Stimulated activated naive CD8-positive, alpha-beta T cell treated with anti-CD3 and anti-CD28 coated beads, Interleukin-15, Interleukin-2, amounts not matched to agents 100 ng/mL and 50 ng/mL, for 24 hours (primary cell): Measurements from ENCODE around the gene TTC28.

Experiments used
- H3K27ac Mint-ChIP-seq: one replicate; pipeline ENCODE4 v1.8.0; 2021; ENCODE audit warnings: mild to moderate bottlenecking, mixed read lengths
- H3K27me3 Mint-ChIP-seq: one replicate; pipeline ENCODE4 v1.8.0; 2021; ENCODE audit warnings: mixed read lengths
- H3K36me3 Mint-ChIP-seq: one replicate; pipeline ENCODE4 v1.8.0; 2021; ENCODE audit warnings: low read depth, mixed read lengths
- H3K4me1 Mint-ChIP-seq: one replicate; pipeline ENCODE4 v1.8.0; 2021; ENCODE audit warnings: low read depth, mixed read lengths
- H3K4me3 Mint-ChIP-seq: one replicate; pipeline ENCODE4 v1.8.0; 2021; ENCODE audit warnings: mild to moderate bottlenecking, mixed read lengths
- H3K9me3 Mint-ChIP-seq: one replicate; pipeline ENCODE4 v1.8.0; 2021; ENCODE audit warnings: mixed read lengths

The TTC28 gene

DNA sequence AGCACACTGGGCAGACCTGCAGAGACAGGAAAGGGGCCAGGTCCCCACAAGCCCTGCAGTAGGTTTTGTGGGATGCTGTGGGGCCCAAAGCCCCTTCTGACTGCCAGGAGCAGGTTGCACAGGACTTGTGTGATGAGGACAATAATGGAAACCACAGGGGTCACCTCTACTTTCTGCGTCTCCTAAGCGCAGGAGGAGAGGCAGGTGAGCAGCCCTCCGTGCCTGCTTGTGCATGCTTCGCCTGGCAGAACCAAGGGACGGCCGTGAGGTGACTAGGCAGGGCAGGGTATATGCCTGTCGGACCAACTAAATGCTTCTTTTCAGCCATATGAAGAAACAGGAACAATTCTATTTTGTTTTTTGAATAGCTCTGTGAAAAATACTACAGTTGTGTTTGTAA lies 682.7 kb downstream of the TTC28 start:
- Mint-ChIP-seq H3K27me3 (no peaks in the 10 kb centered on the region), H3K4me1 (no peaks in the 10 kb centered on the region), H3K4me3 (no peak overlapping the region), H3K36me3 (no peaks in the 10 kb centered on the region), H3K9me3 (no peaks in the 10 kb centered on the region), H3K27ac (no peak overlapping the region)

DNA sequence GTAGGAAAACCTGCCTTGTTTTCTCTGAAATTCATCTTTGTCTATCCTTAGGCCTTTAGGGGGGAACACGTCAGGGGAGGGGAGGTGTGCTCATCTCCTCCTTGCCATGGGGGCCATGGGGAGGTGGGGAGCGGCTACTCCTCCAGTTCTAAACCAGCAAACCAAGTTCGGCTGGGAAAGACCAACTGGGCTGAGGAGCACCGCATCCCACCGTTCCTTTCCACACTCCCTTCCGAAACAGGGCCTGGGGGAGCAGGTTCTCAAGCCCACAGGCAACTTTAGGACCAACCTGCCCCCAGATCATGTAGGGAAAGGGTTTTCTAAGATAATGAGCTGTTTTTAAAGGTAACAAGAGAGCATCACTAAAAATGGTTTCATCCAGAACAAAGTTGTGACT lies 683.1 kb downstream of the TTC28 start:
- H3K4me1 Mint-ChIP-seq = no peaks in the 10 kb centered on the region
- no peaks in the 10 kb centered on the region for H3K9me3 Mint-ChIP-seq
- no peaks in the 10 kb centered on the region for H3K36me3 Mint-ChIP-seq
- H3K27ac Mint-ChIP-seq = no peak overlapping the region
- no peaks in the 10 kb centered on the region for H3K27me3 Mint-ChIP-seq
- no peak overlapping the region for H3K4me3 Mint-ChIP-seq

DNA sequence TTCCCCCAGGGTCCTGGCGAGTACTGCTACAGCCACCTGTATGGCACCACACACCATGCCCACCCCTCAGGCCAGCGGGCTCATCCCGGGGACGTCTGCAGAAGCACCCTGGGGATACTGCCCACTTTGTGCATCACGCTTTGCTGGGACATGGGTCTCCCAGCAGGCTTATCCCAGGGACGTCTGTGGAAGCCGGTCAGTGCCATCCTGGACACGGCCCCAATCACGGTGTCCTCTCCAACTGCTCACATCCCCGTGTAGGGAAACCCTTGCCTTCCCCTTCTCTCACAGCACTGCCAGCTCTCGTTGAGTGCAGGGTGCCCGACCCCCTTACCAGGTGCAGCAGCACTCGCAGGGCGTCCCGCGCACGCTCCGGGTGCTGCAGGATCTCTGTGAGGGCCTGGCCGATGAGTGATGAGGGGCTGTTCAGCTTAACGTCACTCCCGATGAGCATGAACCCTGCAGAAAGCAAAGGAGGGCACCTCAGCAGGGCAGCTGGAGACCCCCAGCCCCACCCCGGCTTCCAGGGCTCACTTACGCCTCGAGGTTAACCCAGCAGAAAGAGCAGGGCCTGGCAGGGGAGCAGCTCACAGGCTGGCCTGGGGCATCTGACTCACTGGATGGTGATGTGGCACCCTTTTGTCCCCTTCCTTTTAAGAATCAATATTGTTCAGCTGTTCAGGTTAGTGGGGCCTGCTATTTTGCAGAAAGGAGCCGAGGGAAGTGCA lies 683.7 kb downstream of the TTC28 start:
- no peaks in the 10 kb centered on the region for H3K9me3 Mint-ChIP-seq
- no peak overlapping the region for H3K27ac Mint-ChIP-seq
- no peaks in the 10 kb centered on the region for H3K4me1 Mint-ChIP-seq
- H3K4me3 Mint-ChIP-seq = no peak overlapping the region
- H3K36me3 Mint-ChIP-seq = no peaks in the 10 kb centered on the region
- H3K27me3 Mint-ChIP-seq = no peaks in the 10 kb centered on the region

DNA sequence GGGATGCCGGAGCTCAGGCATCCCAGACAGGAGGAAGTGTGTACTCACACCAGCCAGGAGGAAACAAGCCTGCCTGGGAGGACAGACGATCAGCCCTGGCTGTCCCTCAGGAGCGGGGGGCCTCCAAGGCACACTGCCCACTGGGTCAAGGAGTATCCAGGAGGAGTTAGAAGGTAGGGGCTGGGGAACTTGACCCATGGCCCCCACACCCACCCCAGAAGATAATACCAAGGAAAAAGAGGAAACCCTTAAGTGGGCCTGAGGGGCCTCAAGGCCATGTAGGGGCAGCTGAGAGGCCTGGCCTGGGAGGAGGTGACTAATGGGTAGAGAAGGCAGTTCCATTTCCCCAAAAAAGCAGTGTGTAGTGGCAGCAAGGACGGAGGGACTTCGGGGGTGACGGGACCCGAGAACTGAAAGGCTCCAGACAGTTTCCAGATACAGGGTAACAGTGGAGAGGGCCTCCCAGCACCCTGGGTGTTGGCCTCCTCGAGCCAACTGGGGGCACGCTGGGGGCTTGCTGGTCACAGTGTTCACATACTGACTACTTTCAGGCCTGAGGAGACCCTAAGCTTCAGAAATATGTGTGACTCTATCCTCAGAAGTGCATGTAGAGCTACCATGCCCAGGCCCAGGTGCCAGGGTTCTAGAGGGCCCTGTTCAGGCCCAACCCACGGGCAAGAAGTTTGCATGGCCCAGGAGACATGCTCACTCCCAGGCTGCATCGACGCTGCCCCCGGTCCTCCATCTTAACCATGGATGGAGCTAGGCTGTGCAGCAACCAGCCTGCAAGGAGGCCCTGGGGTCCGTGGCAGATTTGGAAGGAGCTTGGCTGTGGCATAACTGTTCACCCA lies 684.9 kb downstream of the TTC28 start:
- no peak overlapping the region for H3K4me3 Mint-ChIP-seq
- no peak overlapping the region for H3K27ac Mint-ChIP-seq
- no peaks in the 10 kb centered on the region for H3K4me1 Mint-ChIP-seq
- no peaks in the 10 kb centered on the region for H3K27me3 Mint-ChIP-seq
- H3K36me3 Mint-ChIP-seq = no peaks in the 10 kb centered on the region
- H3K9me3 Mint-ChIP-seq = no peaks in the 10 kb centered on the region

DNA sequence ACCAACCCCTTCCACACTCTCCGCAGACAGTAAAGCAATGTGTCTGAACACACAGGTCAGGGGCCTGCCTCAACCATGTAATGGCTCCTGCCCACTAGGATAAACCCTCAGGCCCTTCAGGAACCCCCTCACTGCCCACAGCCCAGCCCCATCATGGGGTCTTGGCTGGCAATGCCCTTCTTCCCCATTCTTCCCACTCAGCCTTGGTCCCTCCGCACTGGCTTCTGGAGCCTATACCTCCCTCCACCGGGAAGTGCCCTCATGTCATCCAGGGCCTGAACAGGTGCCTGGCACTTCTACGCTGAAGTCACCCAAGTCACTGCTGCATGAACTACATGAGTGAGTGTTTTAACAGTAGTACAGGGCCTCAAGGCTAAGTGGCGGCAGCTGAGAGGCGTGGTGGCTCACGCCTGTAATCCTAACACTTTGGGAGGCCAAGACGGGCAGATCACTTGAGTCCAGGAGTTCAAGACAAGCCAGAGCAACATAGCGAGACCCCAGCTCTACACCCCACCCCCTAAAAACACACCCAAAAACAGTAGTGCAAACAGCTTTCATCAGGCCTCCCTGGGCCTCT lies 685.8 kb downstream of the TTC28 start:
- H3K4me3 Mint-ChIP-seq = no peak overlapping the region
- H3K27ac Mint-ChIP-seq = no peak overlapping the region
- no peaks in the 10 kb centered on the region for H3K36me3 Mint-ChIP-seq
- no peaks in the 10 kb centered on the region for H3K4me1 Mint-ChIP-seq
- H3K9me3 Mint-ChIP-seq = no peaks in the 10 kb centered on the region
- H3K27me3 Mint-ChIP-seq = no peaks in the 10 kb centered on the region

DNA sequence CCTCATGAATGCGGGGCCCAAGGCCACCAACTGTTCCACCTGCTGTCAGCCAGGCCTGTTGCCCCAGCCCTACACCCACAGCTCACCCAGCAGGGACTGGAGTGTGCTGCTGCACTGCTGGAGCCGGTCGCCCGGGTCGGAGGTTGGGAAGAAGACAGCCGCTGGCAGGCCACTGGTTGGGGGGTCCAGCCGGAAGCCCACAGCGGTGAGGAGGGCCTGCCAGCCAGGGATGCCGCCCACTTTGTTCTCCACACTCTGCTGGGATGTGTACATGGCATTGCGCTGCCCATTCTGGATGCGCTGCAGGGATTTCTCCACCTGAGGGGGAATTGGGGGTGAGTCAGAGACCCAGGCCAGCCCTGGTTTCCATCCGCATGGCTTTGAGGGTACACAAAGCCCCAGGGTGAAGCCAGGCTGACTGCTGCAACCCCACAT lies 686.4 kb downstream of the TTC28 start:
- Mint-ChIP-seq H3K4me1 (no peaks in the 10 kb centered on the region), H3K9me3 (no peaks in the 10 kb centered on the region), H3K27ac (no peak overlapping the region)

DNA sequence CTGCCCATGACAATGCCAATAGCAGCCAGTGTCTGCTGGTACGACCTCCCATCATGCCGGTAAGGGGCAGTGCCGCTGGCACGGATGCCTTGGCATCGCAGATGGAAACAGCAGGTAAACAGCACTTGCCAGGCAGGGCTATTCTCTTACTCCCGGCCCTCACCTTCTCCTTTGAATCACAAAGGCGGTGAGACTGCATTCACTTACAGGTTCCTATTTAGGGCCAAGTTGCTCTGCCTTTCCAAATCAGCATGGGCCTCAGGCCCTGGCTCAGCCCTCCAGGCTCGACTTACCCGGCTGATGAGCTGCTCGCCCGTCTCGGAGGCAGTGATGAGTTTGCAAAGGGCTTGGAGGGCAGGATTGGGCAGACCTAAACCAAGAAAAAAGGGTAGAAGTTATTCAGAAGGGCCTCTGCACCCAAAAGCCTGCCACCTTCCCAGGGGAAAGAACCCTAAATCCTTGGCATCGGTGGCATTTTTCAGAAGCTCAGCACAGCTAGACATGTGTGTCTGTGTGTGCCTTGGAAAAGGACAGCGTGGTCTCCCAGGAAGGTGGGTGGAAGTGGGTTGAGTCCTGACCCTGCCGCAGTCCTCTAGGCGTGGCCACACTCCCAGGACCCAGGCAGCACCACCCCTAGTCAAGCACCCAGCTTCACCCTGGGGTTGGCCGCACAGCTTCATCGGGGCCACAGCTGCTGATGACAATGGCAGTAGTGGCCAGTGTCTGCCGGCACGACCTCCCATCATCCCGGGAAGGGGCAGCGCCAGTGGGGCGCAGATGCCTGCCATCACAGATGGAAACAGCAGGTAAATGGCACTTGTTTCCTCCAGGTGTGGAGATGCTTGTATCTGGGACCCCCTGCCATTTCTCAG lies 687.1 kb downstream of the TTC28 start:
- Mint-ChIP-seq H3K36me3 (no peaks in the 10 kb centered on the region), H3K4me3 (no peak overlapping the region), H3K27me3 (no peaks in the 10 kb centered on the region), H3K4me1 (peaks cover 3% of the 10 kb centered on the region), H3K27ac (no peak overlapping the region), H3K9me3 (no peaks in the 10 kb centered on the region)

More for the DNA sequence above, 686.4 kb downstream of the TTC28 start:
- Mint-ChIP-seq H3K36me3 (no peaks in the 10 kb centered on the region), H3K4me3 (no peak overlapping the region), H3K27me3 (no peaks in the 10 kb centered on the region)

DNA sequence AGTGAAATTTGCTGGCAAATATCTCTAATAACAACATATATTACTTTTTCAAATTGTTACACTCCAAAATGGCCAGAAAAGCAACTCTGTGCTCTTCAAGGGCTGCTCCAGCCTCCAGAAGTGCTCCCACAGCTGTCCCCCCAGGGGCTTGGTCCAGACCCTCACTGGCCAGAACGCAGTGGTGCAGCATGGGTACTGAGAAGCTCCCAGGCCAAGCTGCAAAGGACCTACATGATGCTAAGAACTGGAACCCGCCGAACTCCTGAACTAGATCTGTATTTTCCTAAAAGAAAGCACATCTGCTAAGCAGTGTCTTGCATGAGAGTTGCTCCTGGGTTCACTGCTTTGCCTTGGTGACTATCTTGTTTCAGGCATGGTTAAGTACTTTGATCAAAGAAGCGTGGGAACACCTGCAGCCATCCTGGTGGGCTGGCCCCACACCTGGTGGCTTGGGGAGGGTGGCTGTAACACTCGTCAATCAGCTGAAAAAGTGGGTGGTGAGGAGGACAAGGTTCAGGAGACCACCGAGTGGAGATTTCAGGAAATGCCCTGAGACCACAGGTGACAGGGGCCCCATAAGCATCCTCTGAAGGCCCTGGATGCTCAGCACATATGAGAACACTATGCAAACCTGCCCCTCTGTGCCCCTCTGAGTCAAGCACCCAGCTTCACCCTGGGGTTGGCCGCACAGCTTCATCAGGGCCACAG lies 687.9 kb downstream of the TTC28 start:
- Mint-ChIP-seq H3K27me3 (no peaks in the 10 kb centered on the region), H3K9me3 (no peaks in the 10 kb centered on the region), H3K36me3 (no peaks in the 10 kb centered on the region), H3K27ac (no peak overlapping the region), H3K4me1 (peaks cover 3% of the 10 kb centered on the region), H3K4me3 (no peak overlapping the region)

DNA sequence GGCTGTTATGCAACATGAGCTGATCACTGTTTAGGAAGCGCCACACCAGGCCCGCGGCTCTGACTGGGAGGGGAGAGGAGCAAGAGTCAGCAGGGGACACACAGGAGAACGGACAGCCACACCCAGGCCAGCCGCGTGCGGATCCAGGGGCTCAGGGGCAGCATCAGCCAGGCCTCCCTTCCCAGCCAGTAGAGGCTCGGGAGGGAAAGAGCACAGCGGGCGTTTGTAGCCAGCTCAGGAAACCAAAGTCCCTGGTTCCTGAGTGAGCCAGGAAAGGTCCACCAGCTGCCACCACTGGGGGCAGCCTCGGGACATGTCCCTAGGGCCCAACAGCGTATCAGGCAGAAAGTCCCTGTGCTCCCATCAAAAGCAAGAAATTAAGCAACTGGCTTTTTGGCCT lies 688.8 kb downstream of the TTC28 start:
- peaks cover 3% of the 10 kb centered on the region for H3K4me1 Mint-ChIP-seq
- H3K9me3 Mint-ChIP-seq = no peaks in the 10 kb centered on the region
- H3K4me3 Mint-ChIP-seq = no peak overlapping the region
- H3K27me3 Mint-ChIP-seq = no peaks in the 10 kb centered on the region
- H3K27ac Mint-ChIP-seq = no peak overlapping the region
- no peaks in the 10 kb centered on the region for H3K36me3 Mint-ChIP-seq

DNA sequence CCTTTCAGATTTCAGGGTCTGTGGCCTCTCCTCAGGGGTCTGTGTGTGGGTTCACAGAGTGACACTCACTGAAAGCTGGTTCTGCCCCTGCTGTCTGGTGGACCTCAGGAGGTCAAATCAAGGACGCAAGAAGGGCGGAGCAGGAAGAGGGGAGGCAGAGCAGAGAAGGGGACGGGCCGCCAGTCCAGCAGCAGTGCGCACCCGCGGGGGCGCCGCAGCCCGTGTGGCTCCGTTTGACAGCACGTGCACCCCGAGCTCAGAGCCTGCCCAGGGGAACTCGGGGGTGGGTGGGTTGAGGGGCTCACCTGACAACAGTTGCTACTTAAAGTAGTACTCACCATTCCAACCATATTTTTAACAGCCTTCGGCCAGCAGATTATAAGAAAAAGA lies 689.2 kb downstream of the TTC28 start:
- Mint-ChIP-seq H3K36me3 (no peaks in the 10 kb centered on the region), H3K9me3 (no peaks in the 10 kb centered on the region), H3K27me3 (no peaks in the 10 kb centered on the region), H3K27ac (no peak overlapping the region), H3K4me3 (no peak overlapping the region), H3K4me1 (peaks cover 3% of the 10 kb centered on the region)

DNA sequence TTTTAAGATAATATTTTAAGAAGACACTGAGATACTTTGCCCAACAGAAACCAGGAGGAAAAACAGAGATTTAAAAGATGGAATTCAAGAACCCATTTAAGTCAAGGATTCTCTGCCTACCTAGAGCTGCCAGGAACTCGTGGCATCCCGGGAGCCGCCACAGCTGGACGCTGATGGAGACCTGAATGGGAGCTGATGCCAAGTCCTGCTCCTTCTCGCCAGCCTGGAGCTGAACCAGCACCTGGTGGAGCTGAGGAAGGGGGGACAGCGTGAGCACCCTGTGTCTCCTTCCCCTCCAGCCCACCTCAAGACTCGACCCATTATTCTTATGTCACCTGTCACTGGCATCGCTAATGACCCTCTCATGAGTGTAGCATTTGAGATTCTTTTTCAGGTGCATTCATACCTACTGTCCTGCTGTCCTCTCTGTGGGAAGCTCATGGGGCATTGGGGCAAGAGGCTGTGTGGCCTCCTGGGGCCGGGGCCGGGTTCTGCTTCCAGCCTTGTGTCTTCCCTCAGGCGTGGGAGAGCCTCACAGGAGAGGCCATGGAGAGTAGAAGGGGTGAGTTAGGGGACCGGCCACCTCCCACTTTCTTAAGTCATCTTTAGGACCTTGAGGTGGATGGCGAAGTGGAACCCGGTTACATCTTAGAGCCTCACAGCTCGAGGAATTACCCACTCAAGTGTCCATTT lies 689.7 kb downstream of the TTC28 start:
- Mint-ChIP-seq H3K36me3 (no peaks in the 10 kb centered on the region), H3K4me3 (no peak overlapping the region), H3K27ac (no peak overlapping the region), H3K4me1 (peaks cover 3% of the 10 kb centered on the region), H3K9me3 (no peaks in the 10 kb centered on the region), H3K27me3 (no peaks in the 10 kb centered on the region)

DNA sequence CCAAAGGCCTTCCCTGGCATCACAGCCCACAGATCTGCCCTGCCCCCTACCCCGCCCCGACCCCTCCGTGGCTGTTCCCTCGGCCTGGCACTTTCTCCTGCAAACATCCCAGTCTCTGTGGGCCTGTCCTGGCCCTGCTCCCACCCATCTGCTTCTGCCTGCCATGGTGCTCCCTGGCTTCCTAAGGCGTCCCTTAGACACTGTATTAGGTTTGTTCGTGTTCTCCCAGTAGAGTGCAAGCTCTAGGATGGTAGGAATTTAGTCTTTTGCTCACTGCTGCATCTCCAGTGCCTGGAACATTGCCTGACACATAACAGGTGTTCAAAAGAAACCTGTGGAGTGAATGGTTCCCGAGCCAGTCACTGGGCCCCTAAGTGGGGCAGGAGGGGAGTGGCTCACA lies 690.9 kb downstream of the TTC28 start:
- Mint-ChIP-seq H3K27me3 (no peaks in the 10 kb centered on the region), H3K36me3 (no peaks in the 10 kb centered on the region), H3K4me3 (no peak overlapping the region), H3K4me1 (peaks cover 3% of the 10 kb centered on the region), H3K27ac (no peak overlapping the region), H3K9me3 (no peaks in the 10 kb centered on the region)

DNA sequence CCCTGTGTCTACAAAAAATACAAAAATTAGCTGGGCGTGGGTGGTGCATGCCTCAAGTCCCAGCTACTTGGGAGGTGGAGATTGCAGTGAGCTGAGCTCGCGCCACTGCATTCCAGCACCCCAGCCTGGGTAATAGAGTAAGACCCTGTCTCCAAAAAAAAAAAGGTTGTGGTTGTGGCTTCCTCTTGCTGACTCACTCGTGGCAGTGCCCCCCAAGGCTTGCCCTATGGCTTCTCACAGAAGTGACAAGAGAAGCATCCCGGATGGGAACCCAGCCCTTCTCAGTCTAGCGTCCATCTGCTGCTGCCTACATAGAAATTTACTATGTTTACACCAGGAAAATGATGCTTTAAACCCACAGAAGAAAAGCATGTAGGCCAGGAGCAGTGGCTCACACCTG lies 692.1 kb downstream of the TTC28 start:
- Mint-ChIP-seq H3K9me3 (no peaks in the 10 kb centered on the region), H3K27me3 (no peaks in the 10 kb centered on the region), H3K27ac (no peak overlapping the region), H3K4me1 (peaks cover 3% of the 10 kb centered on the region), H3K4me3 (no peak overlapping the region), H3K36me3 (no peaks in the 10 kb centered on the region)

DNA sequence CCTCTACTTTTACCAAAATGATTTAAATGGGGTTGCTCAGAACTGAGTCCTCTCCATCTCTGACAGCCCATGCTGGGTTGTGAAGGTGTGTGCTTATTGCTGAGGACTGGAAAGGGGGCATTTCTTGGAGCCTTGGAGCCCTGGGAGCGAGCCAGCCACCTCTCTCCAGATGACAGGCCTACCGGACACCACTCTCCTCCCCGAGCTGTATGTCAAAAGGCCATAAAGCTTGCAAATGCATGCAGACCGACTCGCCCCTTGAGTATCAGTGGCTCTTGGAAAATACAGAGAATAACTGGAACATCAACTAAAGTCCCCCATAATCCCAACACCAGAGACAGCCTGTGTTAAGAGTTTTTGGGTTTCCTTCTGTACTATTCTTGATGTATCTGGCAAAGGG lies 692.7 kb downstream of the TTC28 start:
- Mint-ChIP-seq H3K27ac (no peak overlapping the region), H3K4me3 (no peak overlapping the region), H3K27me3 (no peaks in the 10 kb centered on the region), H3K9me3 (no peaks in the 10 kb centered on the region), H3K36me3 (no peaks in the 10 kb centered on the region), H3K4me1 (peaks cover 3% of the 10 kb centered on the region)
